Islet precursor cell (in vitro differentiated cells): Measurements from ENCODE around the gene COPZ1.
"Not testable (repeated sequence)": the region's sequence is repeated elsewhere in the genome, so short reads cannot be mapped to it uniquely, and the experiment has no call there.

ENCODE experiments used
- DNase-seq: peaks from one replicate; pipeline ENCODE4 v3.0.0-alpha.2; 2018

The COPZ1 gene

GRCh38 chr12:54324617-54325441 lies at the start of gene COPZ1:
COPZ1 (plus strand) TSS chr12:54325131; CDS start chr12:54325164, 33 bp downstream.
- peak; percentile 100 for DNase-seq

- DNase-seq: no peak
Observed at GRCh38 chr12:54276368-54276767, 48.6 kb upstream of the COPZ1 start.

- DNase-seq: no peak
Observed at GRCh38 chr12:54277823-54278276, 47.1 kb upstream of the COPZ1 start.

- no peak for DNase-seq
Observed at GRCh38 chr12:54279227-54279631, 45.7 kb upstream of the COPZ1 start.

GRCh38 chr12:54279632-54280467 lies 45.1 kb upstream of the COPZ1 start, which contains the start of gene CBX5:
CBX5 (minus strand) TSS chr12:54280122; CDS start chr12:54257650, 22,472 bp downstream.
- peak; percentile 100 for DNase-seq

GRCh38 chr12:54280468-54281260 lies 44.3 kb upstream of the COPZ1 start, which contains the start of gene HNRNPA1:
HNRNPA1 (plus strand) TSS chr12:54280726; CDS start chr12:54280808, 82 bp downstream.
- peak; percentile 100 for DNase-seq

GRCh38 chr12:54281261-54281638 lies 43.7 kb upstream of the COPZ1 start:
- not testable (repeated sequence) for DNase-seq

- DNase-seq: not testable (repeated sequence)
Observed at GRCh38 chr12:54281694-54282093, 43.2 kb upstream of the COPZ1 start.

GRCh38 chr12:54282949-54283593 lies 41.9 kb upstream of the COPZ1 start:
- peak; percentile 54 for DNase-seq

- DNase-seq: not testable (repeated sequence)
Observed at GRCh38 chr12:54284070-54284780, 40.7 kb upstream of the COPZ1 start.

- DNase-seq: no peak
Observed at GRCh38 chr12:54285150-54286041, 39.5 kb upstream of the COPZ1 start.

GRCh38 chr12:54286042-54287030 lies 38.6 kb upstream of the COPZ1 start:
- peak; percentile 72 for DNase-seq

GRCh38 chr12:54287261-54288157 lies 37.4 kb upstream of the COPZ1 start:
- DNase-seq: no peak

- peak; percentile 60 for DNase-seq
Observed at GRCh38 chr12:54292083-54292930, 32.6 kb upstream of the COPZ1 start.

GRCh38 chr12:54292931-54293241 lies 32.0 kb upstream of the COPZ1 start:
- DNase-seq: no peak

- DNase-seq: peak; percentile 83
Observed at GRCh38 chr12:54294152-54294952, 30.6 kb upstream of the COPZ1 start.
